AG04449 (cell line): ENCODE results near the gene ACTR2.
A peak's percentile ranks its signal among the peaks of the same experiment; 100 is the strongest.

ENCODE experiments used
- CTCF ChIA-PET: fragments of 350-600 bp; formaldehyde crosslinking; extraction: SDS; loops from one replicate; lab custom pipeline; 2021; ENCODE audit warnings: antibody characterized with exemption; lab: Yijun Ruan, JAX
- POLR2A ChIA-PET: fragments of 400-600, 350-600 bp; formaldehyde crosslinking; extraction: SDS; loops from one replicate; lab custom pipeline; 2020; ENCODE audit warnings: antibody characterized with exemption, inconsistent platforms; lab: Yijun Ruan, JAX
- DNase-seq: peaks from one replicate; pipeline ENCODE4 v3.0.0-alpha.2; 2010; ENCODE audit warnings: low read depth, low spot score
- H3K4me3 ChIP-seq: 2 replicates; pipeline ENCODE4 v1.5.1; 2011; ENCODE audit warnings: low read depth, mild to moderate bottlenecking, control low read depth, low read length
- CTCF ChIP-seq: IDR thresholded peaks from one replicate; pipeline ENCODE4 v1.5.1; 2011; ENCODE audit warnings: mild to moderate bottlenecking, moderate library complexity, low read length, control low read depth, inconsistent platforms; ENCODE audit not compliant: insufficient read depth; ENCODE audit errors: missing control alignments

Gene ACTR2

GRCh38 chr2:65319674-65320041, 92.0 kb downstream of the ACTR2 start:
- TF ChIP-seq CTCF: no peak
- DNase-seq: no peak
- H3K4me3 ChIP-seq: no peak overlapping the region
- ChIA-PET POLR2A (interaction anchor here (0.9 to 1.7 kb wide), 4 partner anchors 19 to 113 kb away, joined by 3 to 17 read pairs (median 6); partner anchors contain the start of gene SPRED2), CTCF (interaction anchor here (0.8 to 2.3 kb wide), 13 partner anchors 9 to 254 kb away, joined by 3 to 15 read pairs (median 3); no protein-coding TSS in a partner anchor)

- CTCF ChIA-PET: interaction anchor here (0.8 to 2.3 kb wide), 14 partner anchors 9 to 253 kb away, joined by 3 to 15 read pairs (median 3); no protein-coding TSS in a partner anchor
- POLR2A ChIA-PET: interaction anchor here (0.9 to 1.7 kb wide), 4 partner anchors 20 to 113 kb away, joined by 3 to 17 read pairs (median 6); partner anchors contain the start of gene SPRED2
- DNase-seq: peak; percentile 81
- peak; percentile 77 for TF ChIP-seq CTCF
- H3K4me3 ChIP-seq: no peak overlapping the region
These were observed 92.6 kb downstream of the ACTR2 start for GRCh38 chr2:65320042-65320725.
